Fibroblast of lung (primary cell): ENCODE results near the gene NUP62.

ENCODE experiments used
- CTCF ChIP-seq, 2 donors: IDR thresholded peaks in 1 of 2; conservative IDR thresholded peaks in 1 of 2; 1 replicate in 1 of 2; 2 replicates in 1 of 2; pipeline ENCODE4 v1.5.1; 2011 to 2012; ENCODE audit warnings: low read length in 2 of 2, control low read depth in 1 of 2, inconsistent platforms in 1 of 2, low read depth in 1 of 2, mild to moderate bottlenecking in 1 of 2
- EZH2 ChIP-seq: IDR thresholded peaks from 2 replicates; pipeline ENCODE4 v1.5.1; 2012; ENCODE audit warnings: low read length, control low read depth, mild to moderate bottlenecking; ENCODE audit errors: missing control alignments

- no peak for TF ChIP-seq CTCF (conservative IDR thresholded peaks at IDR 0.05 in 1 of 2, IDR thresholded peaks at IDR 0.05 in 1 of 2; ENCODE audit: low read depth in 1 of 2, low read length in 2 of 2)
- TF ChIP-seq EZH2 = no peak
Measured at GRCh38 chr19:49861541-49862378, 67.5 kb downstream of the NUP62 start.
